Smooth muscle cell (in vitro differentiated cells): ENCODE data around the gene LAGE3. TPM values are rescaled to one million over a fixed set of nuclear protein-coding genes. Genes with fewer than 3 reads are reported as not detected.

ENCODE experiments used
- DNase-seq: peaks from one replicate; lab custom pipeline; 2025; ENCODE audit not compliant: unreplicated experiment; lab: John Stamatoyannopoulos, UW
- H2AFZ ChIP-seq: fragments of 200-600 bp; sonication (generic); 2 replicates; pipeline ENCODE4 v1.6.0; 2016; ENCODE audit warnings: antibody characterized with exemption, low read depth, mild to moderate bottlenecking
- H3F3A ChIP-seq: fragments of 200-600 bp; sonication (generic); 2 replicates; pipeline ENCODE4 v1.6.0; 2017; ENCODE audit warnings: antibody characterized with exemption, low read depth
- H3K27ac ChIP-seq: fragments of 200-600 bp; sonication (generic); 2 replicates; pipeline ENCODE4 v1.5.1; 2016; ENCODE audit warnings: low read depth, mild to moderate bottlenecking
- H3K27me3 ChIP-seq: fragments of 200-600 bp; sonication (generic); 2 replicates; pipeline ENCODE4 v1.6.1; 2016; ENCODE audit warnings: low read depth, mild to moderate bottlenecking
- H3K36me3 ChIP-seq: fragments of 200-600 bp; sonication (generic); 2 replicates; pipeline ENCODE4 v1.5.1; 2016; ENCODE audit warnings: low read depth
- H3K4me1 ChIP-seq: fragments of 200-600 bp; sonication (generic); 2 replicates; pipeline ENCODE4 v1.5.1; 2016; ENCODE audit warnings: low read depth
- H3K4me2 ChIP-seq: fragments of 200-600 bp; sonication (generic); 2 replicates; pipeline ENCODE4 v1.6.0; 2016; ENCODE audit warnings: mild to moderate bottlenecking
- H3K4me3 ChIP-seq: fragments of 200-600 bp; sonication (generic); 2 replicates; pipeline ENCODE4 v1.5.1; 2016; ENCODE audit warnings: mild to moderate bottlenecking
- H3K79me2 ChIP-seq: fragments of 200-600 bp; sonication (generic); 2 replicates; pipeline ENCODE4 v1.6.0; 2016; ENCODE audit warnings: low read depth, mild to moderate bottlenecking
- H3K9ac ChIP-seq: fragments of 200-600 bp; sonication (generic); 2 replicates; pipeline ENCODE4 v1.6.0; 2016; ENCODE audit warnings: low read depth
- H3K9me3 ChIP-seq: fragments of 200-600 bp; sonication (generic); replicated peaks from 2 replicates; pipeline ENCODE4 v1.5.1; 2016; ENCODE audit warnings: low read depth
- H4K20me1 ChIP-seq: fragments of 200-600 bp; sonication (generic); 2 replicates; pipeline ENCODE4 v1.6.0; 2016; ENCODE audit warnings: low read depth
- CTCF ChIP-seq: fragments of 200-600 bp; sonication (generic); IDR thresholded peaks from 2 replicates; pipeline ENCODE4 v1.5.1; 2017; ENCODE audit warnings: borderline replicate concordance, mild to moderate bottlenecking, antibody characterized with exemption; ENCODE audit not compliant: insufficient read depth, poor library complexity, severe bottlenecking
- WGBS: methylation state at CpG from one replicate; pipeline ENCODE4 v1.1.7; 2016; ENCODE audit warnings: low lambda C conversion rate; 5-methylcytosine and 5-hydroxymethylcytosine counted together
- polyA plus RNA-seq: library from polyadenylated mRNA; unstranded; fragments of >200 nt; fragmentation: Nextera tagmentation; extraction: Ambion mirVana; gene quantifications from 2 replicates; pipeline ENCODE4 v1.2.1, GENCODE V29; 2016
- total RNA-seq: library from RNA; depleted of rRNA; stranded (reverse); fragments of >200 nt; gene quantifications from 2 replicates; pipeline ENCODE4 v1.2.3, GENCODE V29; 2014

Gene LAGE3
- total and polyA plus RNA-seq, 2 experiments from 2014 or later = 39.7 to 52.7 TPM

- Histone ChIP-seq H3K36me3 (no peaks in the 10 kb centered on the region), H3K27me3 (no peaks in the 10 kb centered on the region), H3K4me2 (no peak overlapping the region), H3K4me1 (peaks cover 3% of the 10 kb centered on the region), H3K9ac (no peak overlapping the region), H3K4me3 (no peak overlapping the region), H3F3A (no peaks in the 10 kb centered on the region), H3K9me3 (no peaks in the 10 kb centered on the region), H3K79me2 (no peaks in the 10 kb centered on the region), H4K20me1 (no peaks in the 10 kb centered on the region), H3K27ac (no peak overlapping the region), H2AFZ (no peak overlapping the region)
- no peak for DNase-seq
- 80% methylated on average over 3 of the region's 3 CpGs for WGBS
- no peak for TF ChIP-seq CTCF
These were observed 15.6 kb upstream of the LAGE3 start for GRCh38 chrX:154494715-154495114.

GRCh38 chrX:154490414-154491083 is 11.5 kb upstream of the LAGE3 start, which contains the start of gene SLC10A3:
Gene SLC10A3, minus strand, starts transcription at chrX:154490629. Its CDS starts 1,689 bp downstream, at chrX:154488940.
- peak; percentile 70 for DNase-seq
- Histone ChIP-seq H3K9me3 (no peaks in the 10 kb centered on the region), H3F3A (no peaks in the 10 kb centered on the region), H3K4me2 (peak within 1 kb of the TSS; percentile 85), H3K79me2 (peaks cover 5% of the 10 kb centered on the region), H3K36me3 (no peaks in the 10 kb centered on the region), H4K20me1 (no peaks in the 10 kb centered on the region), H3K9ac (peak within 1 kb of the TSS; percentile 86), H3K4me3 (peak within 1 kb of the TSS; percentile 63), H3K4me1 (peaks cover 3% of the 10 kb centered on the region), H3K27me3 (no peaks in the 10 kb centered on the region), H3K27ac (peak within 1 kb of the TSS; percentile 94), H2AFZ (peak within 1 kb of the TSS; percentile 42)
- 45% methylated on average over 39 of the region's 71 CpGs for WGBS
- no peak for TF ChIP-seq CTCF

GRCh38 chrX:154490021-154490413 is 10.9 kb upstream of the LAGE3 start:
- Histone ChIP-seq H3K4me3 (peak overlapping the region; percentile 54), H3K9ac (peak overlapping the region; percentile 75), H2AFZ (no peak overlapping the region), H3K27ac (peak overlapping the region; percentile 80), H3K9me3 (no peaks in the 10 kb centered on the region), H3K4me2 (peak overlapping the region; percentile 81), H3K4me1 (peaks cover 3% of the 10 kb centered on the region), H3F3A (no peaks in the 10 kb centered on the region), H3K27me3 (no peaks in the 10 kb centered on the region), H4K20me1 (no peaks in the 10 kb centered on the region), H3K36me3 (no peaks in the 10 kb centered on the region), H3K79me2 (peaks cover 5% of the 10 kb centered on the region)
- 42% methylated on average over 15 of the region's 19 CpGs for WGBS
- DNase-seq = peak; percentile 27
- no peak for TF ChIP-seq CTCF

GRCh38 chrX:154489182-154489581 is 10.1 kb upstream of the LAGE3 start:
- peaks cover 11% of the 10 kb centered on the region for H3K79me2 ChIP-seq
- DNase-seq = no peak
- H4K20me1 ChIP-seq = no peaks in the 10 kb centered on the region
- H2AFZ ChIP-seq = no peak overlapping the region
- no peak for TF ChIP-seq CTCF
- H3K27me3 ChIP-seq = no peaks in the 10 kb centered on the region
- H3K4me1 ChIP-seq = peaks cover 3% of the 10 kb centered on the region
- peak overlapping the region; percentile 54 for H3K4me3 ChIP-seq
- peak overlapping the region; percentile 81 for H3K4me2 ChIP-seq
- H3K9ac ChIP-seq = no peak overlapping the region
- peak overlapping the region; percentile 80 for H3K27ac ChIP-seq
- no peaks in the 10 kb centered on the region for H3F3A ChIP-seq
- 90% methylated on average over 4 of the region's 4 CpGs for WGBS
- no peaks in the 10 kb centered on the region for H3K36me3 ChIP-seq
- no peaks in the 10 kb centered on the region for H3K9me3 ChIP-seq
